Measurements from ENCODE around the gene CPHXL. TPM values are rescaled to one million over a fixed set of nuclear protein-coding genes. Genes with fewer than 3 reads are reported as not detected.

Gene CPHXL
- polyA plus RNA-seq, 4 donors = not detected

DNA sequence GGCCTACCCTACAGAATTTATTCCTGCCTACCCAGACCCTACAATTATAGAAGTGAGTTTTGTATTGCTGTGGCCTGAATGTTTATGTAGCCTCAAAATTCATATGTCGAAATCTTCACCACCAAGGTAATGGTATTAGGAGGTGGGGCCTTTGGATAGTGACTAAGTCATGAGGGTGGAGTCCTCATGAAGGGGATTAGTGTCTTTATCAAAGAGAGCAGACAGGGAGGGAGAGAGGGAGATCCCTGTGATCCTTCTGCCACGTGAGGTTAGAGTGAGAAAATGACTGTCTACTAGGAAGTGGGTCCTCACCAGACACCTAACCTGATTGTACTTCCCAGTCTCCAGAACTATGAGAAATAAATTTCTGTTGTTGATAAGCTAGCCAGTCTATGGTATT is 24.0 kb downstream of the CPHXL start:
- DNase-seq (ENCODE audit: low read depth in 4 of 4, low spot score in 3 of 4) = no peak

DNA sequence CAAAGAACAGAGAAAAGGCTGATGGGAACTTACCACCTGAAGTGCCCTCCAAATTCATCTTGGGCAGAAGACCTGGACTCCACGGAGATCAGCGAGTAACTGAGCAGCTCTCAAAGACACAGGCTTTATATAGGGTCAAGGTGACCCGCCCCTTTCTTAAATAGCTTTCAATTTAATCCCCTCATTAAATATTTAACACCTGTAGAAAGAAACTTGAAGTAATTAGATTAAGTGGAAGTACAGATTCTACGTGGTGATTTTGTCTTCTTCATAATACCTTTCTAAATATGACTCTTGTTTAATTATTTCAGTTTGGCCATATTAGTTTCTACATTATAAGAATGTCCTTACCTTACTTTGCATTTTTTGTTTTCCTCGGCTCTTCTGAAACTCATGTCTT is 24.9 kb downstream of the CPHXL start, which contains the start of gene DUXB:
Gene DUXB, minus strand, starts transcription at position 101 of the 400 bp plus-strand sequence. Its CDS starts 43 bp downstream, at position 58.
- DNase-seq (ENCODE audit: low read depth in 4 of 4, low spot score in 3 of 4) = no peak

DNA sequence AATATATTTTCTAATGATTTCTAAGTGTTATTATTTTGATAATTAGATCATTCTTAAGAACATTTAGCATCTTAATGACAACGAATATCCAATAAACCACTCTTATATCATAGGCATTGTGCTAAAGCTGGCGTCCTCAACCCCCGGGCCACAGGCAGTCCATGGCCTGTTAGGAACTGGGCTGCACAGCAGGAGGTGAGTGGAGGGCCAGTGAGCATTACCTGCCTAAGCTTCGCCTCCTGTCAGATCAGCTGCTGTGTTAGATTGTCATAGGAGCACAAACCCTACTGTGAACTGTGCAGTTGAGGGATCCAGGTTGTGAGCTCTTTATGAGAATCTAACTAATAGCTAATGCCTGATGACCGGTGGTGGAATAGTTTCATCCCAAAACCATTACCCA is 28.7 kb downstream of the CPHXL start:
- DNase-seq (ENCODE audit: low read depth in 4 of 4, low spot score in 3 of 4) = no peak

DNA sequence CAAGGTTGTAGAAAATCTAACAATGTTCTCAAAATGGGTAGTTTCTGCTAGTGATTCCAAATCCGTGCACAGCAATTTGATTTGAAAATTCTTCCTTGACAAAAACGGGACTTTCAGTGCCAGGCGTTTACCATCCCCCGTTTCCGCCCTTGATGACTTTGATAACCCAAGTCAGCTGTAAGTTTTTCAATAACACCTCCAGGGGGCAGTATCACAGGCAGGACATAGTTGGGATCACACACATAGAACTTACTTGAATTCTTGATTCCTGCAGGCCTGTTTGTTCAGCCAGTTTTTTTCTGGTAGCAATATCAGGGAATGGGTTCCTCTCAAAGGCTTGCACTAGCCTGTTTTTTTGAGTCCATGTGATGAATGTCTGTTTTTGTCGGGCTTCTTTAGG is 30.6 kb downstream of the CPHXL start:
- no peak for DNase-seq (ENCODE audit: low read depth in 4 of 4, low spot score in 3 of 4)

DNA sequence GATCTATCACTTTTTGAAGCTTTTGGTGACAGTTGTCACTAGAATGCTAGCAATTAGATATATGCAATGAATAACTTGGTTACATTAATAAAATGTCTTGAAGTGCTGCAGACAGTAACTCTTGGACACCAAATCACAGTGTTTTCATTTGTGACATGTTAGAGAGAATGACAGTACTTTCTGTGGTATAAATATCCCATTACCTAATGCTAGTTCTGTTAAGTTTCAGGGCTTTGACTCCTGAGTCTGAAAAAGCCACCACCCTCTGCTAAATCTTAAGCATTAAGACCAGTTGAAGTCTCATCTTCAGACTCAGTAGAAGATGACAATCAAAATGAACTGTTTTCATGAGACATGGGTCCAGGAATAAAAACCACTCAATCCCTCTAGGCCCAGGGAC is 38.9 kb downstream of the CPHXL start:
- DNase-seq (ENCODE audit: low read depth in 4 of 4, low spot score in 3 of 4) = no peak

DNA sequence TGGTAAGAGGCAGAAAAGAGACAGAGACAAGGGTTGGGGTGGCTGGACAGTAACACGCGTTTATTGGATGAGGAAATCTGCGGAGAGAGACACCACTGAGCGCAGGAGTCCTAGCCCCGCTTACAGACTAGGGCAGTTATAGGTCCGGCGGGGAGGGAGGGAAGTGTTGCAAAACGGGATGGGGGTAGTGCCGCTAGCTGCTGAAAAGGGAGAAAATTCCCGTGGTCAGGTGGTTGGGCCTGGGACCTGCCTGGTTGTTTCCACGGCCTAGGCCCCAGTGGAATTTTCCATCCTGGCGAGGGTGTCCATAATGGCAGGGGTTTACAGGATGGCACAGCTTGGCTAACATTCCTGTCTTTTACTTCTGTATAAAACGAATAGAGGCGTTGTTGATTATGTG is 44.0 kb downstream of the CPHXL start:
- DNase-seq (ENCODE audit: low read depth in 4 of 4, low spot score in 3 of 4) = no peak

DNA sequence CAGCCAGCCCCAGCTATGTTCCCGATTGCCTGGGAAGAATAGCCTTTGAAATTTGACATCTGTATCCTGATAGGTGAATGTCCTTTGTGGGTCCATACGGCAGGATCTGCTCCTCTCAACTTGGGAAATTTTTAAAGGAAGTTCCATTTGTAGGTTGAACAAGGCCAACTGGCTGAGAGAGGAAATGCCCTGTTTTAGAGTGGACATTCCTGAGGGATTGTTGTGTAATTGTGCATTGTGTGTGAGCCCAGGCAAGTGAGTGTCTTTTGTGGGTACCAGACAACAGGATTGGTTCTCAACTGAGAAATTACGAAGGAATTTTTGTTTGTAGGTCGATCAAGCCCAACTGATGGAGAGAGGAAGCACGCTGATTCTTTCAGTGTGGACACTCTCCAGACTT is 46.9 kb downstream of the CPHXL start:
- no peak for DNase-seq (ENCODE audit: low read depth in 4 of 4, low spot score in 3 of 4)

DNA sequence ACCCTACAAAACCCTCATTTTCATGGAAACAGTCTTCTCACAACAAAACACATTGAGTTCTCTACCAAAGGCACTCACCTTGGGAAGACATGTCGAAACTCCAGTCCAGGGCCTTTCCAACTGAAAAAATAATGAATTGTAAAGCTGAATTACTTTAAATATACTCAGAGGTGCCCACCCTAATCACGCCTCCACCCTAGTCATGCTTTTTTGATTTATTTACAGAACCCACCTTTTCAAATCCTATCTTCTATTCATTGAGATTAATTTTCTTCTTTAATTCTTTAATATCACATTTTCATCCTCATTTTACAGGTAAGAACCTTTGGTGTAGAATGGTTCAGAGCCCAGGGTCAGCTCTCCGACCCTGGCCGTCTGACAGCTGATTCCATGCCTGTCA is 49.4 kb downstream of the CPHXL start, which contains the start of gene CPHXL2:
Gene CPHXL2, minus strand, starts transcription at position 101 of the 400 bp plus-strand sequence. Its CDS starts 10 bp downstream, at position 91.
- DNase-seq (ENCODE audit: low read depth in 4 of 4, low spot score in 3 of 4) = no peak

DNA sequence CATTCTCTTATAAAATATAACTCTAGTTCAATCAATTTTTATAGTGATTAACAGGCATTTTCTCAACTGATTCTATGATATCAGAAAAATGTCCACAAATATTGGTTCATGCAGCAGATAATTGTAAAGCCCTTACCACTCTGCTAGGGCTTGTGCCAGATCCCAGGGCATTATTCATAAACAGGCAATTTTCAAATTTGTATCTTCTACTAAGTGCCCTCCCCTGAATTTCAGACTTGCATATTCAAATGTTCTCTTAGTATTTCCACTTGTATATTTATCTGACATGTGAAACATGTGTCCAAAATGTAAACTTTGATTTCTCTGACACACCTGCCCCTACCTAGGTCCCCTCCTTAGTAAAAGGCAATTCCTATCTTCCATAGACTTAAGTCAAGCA is 58.8 kb downstream of the CPHXL start:
- no peak for DNase-seq (ENCODE audit: low read depth in 4 of 4, low spot score in 3 of 4)

Other genes starting within 250 kb of the CPHXL start
- 1 to 10 TPM in 3 of 4 donors, under 1 TPM in 1; 0.26 to 1.3 (median 1.2) TPM for gene CHST6, start 231.0 kb downstream of the CPHXL start, polyA plus RNA-seq (ENCODE audit: insufficient read length in 4 of 4)
- gene CHST5, start 190.4 kb downstream of the CPHXL start, polyA plus RNA-seq (ENCODE audit: insufficient read length in 4 of 4) = 1 to 10 TPM in 1 of 4 donors, under 1 TPM in 3; 0.37 to 1.2 (median 0.61) TPM
- 10 to 100 TPM; 12.1 to 21.2 (median 20.2) TPM for gene TMEM231, start 170.2 kb downstream of the CPHXL start, polyA plus RNA-seq (ENCODE audit: insufficient read length in 4 of 4)
- gene GABARAPL2, start 160.1 kb downstream of the CPHXL start, polyA plus RNA-seq (ENCODE audit: insufficient read length in 4 of 4) = 100 to 1,000 TPM; 152 to 195 (median 184) TPM
- gene ADAT1, start 103.2 kb downstream of the CPHXL start, polyA plus RNA-seq (ENCODE audit: insufficient read length in 4 of 4) = 10 to 100 TPM; 35.3 to 59.5 (median 52.3) TPM
- gene KARS1, start 78.8 kb downstream of the CPHXL start, polyA plus RNA-seq (ENCODE audit: insufficient read length in 4 of 4) = 100 to 1,000 TPM; 102 to 152 (median 135) TPM
- 10 to 100 TPM; 82.3 to 98.4 (median 87.9) TPM for gene TERF2IP, start 78.7 kb downstream of the CPHXL start, polyA plus RNA-seq (ENCODE audit: insufficient read length in 4 of 4)
- under 1 TPM in 2 of 4 donors, not detected in 2; 0.15 to 0.19 TPM for gene CPHXL2, start 49.5 kb downstream of the CPHXL start, polyA plus RNA-seq (ENCODE audit: insufficient read length in 4 of 4)
- gene DUXB, start 25.0 kb downstream of the CPHXL start, polyA plus RNA-seq (ENCODE audit: insufficient read length in 4 of 4) = not detected

All from left renal pelvis (tissue), 4 donors.